Measurements from ENCODE around the gene SEMA5B. TPM values are rescaled to one million over a fixed set of nuclear protein-coding genes. Genes with fewer than 3 reads are reported as not detected.

SEMA5B gene
- total and polyA plus RNA-seq, 2 experiments from 2014 or later = 8.0 to 26.8 TPM

DNA sequence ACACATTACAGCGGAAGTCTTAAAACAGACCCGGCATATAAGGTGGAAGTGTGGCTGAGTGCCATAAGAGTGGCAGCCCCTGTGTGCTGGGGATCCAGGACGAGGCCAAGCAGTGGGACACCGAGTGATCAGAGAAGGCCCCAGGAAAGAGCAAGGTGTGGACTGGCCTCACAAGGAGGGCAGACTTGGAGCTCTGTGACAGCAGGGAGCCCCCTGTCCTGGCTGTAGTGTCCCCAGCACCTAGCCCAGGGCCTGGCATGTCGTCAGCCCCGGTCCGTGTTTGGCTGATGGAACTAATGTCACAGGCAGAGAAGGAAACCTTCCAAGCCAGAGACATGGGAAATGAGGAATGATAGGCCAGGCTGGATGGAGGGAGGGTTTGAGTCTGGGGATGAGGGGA, 44.0 kb upstream of the SEMA5B start (continued):
- TF ChIP-seq JUNB (IDR thresholded peaks at IDR 0.05; ENCODE audit: unreplicated experiment) = no peak
- TF ChIP-seq, protein P1, sequence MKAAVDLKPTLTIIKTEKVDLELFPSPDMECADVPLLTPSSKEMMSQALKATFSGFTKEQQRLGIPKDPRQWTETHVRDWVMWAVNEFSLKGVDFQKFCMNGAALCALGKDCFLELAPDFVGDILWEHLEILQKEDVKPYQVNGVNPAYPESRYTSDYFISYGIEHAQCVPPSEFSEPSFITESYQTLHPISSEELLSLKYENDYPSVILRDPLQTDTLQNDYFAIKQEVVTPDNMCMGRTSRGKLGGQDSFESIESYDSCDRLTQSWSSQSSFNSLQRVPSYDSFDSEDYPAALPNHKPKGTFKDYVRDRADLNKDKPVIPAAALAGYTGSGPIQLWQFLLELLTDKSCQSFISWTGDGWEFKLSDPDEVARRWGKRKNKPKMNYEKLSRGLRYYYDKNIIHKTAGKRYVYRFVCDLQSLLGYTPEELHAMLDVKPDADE (IDR thresholded peaks at IDR 0.05) = no peak
- TF ChIP-seq, protein P2, sequence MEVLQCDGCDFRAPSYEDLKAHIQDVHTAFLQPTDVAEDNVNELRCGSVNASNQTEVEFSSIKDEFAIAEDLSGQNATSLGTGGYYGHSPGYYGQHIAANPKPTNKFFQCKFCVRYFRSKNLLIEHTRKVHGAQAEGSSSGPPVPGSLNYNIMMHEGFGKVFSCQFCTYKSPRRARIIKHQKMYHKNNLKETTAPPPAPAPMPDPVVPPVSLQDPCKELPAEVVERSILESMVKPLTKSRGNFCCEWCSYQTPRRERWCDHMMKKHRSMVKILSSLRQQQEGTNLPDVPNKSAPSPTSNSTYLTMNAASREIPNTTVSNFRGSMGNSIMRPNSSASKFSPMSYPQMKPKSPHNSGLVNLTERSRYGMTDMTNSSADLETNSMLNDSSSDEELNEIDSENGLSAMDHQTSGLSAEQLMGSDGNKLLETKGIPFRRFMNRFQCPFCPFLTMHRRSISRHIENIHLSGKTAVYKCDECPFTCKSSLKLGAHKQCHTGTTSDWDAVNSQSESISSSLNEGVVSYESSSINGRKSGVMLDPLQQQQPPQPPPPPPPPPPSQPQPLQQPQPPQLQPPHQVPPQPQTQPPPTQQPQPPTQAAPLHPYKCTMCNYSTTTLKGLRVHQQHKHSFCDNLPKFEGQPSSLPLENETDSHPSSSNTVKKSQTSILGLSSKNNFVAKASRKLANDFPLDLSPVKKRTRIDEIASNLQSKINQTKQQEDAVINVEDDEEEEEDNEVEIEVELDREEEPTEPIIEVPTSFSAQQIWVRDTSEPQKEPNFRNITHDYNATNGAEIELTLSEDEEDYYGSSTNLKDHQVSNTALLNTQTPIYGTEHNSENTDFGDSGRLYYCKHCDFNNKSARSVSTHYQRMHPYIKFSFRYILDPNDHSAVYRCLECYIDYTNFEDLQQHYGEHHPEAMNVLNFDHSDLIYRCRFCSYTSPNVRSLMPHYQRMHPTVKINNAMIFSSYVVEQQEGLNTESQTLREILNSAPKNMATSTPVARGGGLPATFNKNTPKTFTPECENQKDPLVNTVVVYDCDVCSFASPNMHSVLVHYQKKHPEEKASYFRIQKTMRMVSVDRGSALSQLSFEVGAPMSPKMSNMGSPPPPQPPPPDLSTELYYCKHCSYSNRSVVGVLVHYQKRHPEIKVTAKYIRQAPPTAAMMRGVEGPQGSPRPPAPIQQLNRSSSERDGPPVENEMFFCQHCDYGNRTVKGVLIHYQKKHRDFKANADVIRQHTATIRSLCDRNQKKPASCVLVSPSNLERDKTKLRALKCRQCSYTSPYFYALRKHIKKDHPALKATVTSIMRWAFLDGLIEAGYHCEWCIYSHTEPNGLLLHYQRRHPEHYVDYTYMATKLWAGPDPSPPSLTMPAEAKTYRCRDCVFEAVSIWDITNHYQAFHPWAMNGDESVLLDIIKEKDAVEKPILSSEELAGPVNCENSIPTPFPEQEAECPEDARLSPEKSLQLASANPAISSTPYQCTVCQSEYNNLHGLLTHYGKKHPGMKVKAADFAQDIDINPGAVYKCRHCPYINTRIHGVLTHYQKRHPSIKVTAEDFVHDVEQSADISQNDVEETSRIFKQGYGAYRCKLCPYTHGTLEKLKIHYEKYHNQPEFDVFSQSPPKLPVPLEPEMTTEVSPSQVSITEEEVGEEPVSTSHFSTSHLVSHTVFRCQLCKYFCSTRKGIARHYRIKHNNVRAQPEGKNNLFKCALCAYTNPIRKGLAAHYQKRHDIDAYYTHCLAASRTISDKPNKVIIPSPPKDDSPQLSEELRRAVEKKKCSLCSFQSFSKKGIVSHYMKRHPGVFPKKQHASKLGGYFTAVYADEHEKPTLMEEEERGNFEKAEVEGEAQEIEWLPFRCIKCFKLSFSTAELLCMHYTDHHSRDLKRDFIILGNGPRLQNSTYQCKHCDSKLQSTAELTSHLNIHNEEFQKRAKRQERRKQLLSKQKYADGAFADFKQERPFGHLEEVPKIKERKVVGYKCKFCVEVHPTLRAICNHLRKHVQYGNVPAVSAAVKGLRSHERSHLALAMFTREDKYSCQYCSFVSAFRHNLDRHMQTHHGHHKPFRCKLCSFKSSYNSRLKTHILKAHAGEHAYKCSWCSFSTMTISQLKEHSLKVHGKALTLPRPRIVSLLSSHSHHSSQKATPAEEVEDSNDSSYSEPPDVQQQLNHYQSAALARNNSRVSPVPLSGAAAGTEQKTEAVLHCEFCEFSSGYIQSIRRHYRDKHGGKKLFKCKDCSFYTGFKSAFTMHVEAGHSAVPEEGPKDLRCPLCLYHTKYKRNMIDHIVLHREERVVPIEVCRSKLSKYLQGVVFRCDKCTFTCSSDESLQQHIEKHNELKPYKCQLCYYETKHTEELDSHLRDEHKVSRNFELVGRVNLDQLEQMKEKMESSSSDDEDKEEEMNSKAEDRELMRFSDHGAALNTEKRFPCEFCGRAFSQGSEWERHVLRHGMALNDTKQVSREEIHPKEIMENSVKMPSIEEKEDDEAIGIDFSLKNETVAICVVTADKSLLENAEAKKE (CRISPR knock-in tag; IDR thresholded peaks at IDR 0.05) = no peak

DNA sequence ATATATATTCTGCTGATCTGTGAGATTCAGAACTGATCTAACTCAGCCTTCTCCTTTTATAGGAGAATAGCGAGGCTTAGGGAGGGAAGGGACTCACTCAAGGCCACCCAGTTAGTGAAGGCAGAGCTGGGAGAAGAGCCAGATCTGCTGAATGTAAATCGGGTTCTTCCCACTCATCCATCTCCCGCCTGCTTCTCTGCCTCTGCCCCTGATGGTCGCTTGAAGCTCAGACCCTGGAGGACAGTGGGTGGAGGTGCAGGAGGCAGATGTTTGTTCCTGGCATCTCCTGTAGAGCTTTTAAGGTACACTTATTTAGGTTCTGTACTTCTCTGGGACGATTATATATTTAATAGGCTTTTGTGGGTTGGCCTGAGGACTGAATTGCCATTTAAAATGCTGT, 43.6 kb upstream of the SEMA5B start:
- no peak overlapping the region for H2AFZ ChIP-seq
- H3K27ac Mint-ChIP-seq = no peak overlapping the region; the same call in 1 of the 2 replicates
- H3K4me1 Mint-ChIP-seq = peaks cover 48% of the 10 kb centered on the region
- DNase-seq (ENCODE audit: low spot score) = peak; percentile 75
- no peak overlapping the region for H3K27ac ChIP-seq (ENCODE audit: low read depth)
- no peak overlapping the region for H3K4me3 Mint-ChIP-seq
- H3K4me1 ChIP-seq (ENCODE audit: insufficient read depth) = peaks cover 25% of the 10 kb centered on the region
- H3K36me3 Mint-ChIP-seq (ENCODE audit: low read depth) = no peaks in the 10 kb centered on the region
- no peaks in the 10 kb centered on the region for H3F3A ChIP-seq (replicated peaks; ENCODE audit: low read depth)
- H3K36me3 ChIP-seq (ENCODE audit: insufficient read depth) = no peaks in the 10 kb centered on the region
- H3K79me2 ChIP-seq (replicated peaks; ENCODE audit: insufficient read depth) = peaks cover 88% of the 10 kb centered on the region
- H3K9me2 ChIP-seq (ENCODE audit: insufficient read depth) = no peaks in the 10 kb centered on the region
- peaks cover 18% of the 10 kb centered on the region for H3K27me3 Mint-ChIP-seq (ENCODE audit: insufficient read depth, low read depth, poor library complexity)
- H3K9me3 Mint-ChIP-seq = peaks cover 3% of the 10 kb centered on the region; the same call in 2 of the 3 replicates
- H3K4me3 ChIP-seq = no peak overlapping the region
- no peak overlapping the region for H3K4me2 ChIP-seq
- peaks cover 5% of the 10 kb centered on the region for H3K27me3 ChIP-seq (ENCODE audit: insufficient read depth)
- peaks cover 40% of the 10 kb centered on the region for H4K20me1 ChIP-seq (replicated peaks; ENCODE audit: insufficient read depth)
- ATAC-seq = peak; percentile 15
- no peak for TF ChIP-seq EZH2phosphoT487 (IDR thresholded peaks at IDR 0.05; ENCODE audit: unreplicated experiment)
- TF ChIP-seq, protein P3, sequence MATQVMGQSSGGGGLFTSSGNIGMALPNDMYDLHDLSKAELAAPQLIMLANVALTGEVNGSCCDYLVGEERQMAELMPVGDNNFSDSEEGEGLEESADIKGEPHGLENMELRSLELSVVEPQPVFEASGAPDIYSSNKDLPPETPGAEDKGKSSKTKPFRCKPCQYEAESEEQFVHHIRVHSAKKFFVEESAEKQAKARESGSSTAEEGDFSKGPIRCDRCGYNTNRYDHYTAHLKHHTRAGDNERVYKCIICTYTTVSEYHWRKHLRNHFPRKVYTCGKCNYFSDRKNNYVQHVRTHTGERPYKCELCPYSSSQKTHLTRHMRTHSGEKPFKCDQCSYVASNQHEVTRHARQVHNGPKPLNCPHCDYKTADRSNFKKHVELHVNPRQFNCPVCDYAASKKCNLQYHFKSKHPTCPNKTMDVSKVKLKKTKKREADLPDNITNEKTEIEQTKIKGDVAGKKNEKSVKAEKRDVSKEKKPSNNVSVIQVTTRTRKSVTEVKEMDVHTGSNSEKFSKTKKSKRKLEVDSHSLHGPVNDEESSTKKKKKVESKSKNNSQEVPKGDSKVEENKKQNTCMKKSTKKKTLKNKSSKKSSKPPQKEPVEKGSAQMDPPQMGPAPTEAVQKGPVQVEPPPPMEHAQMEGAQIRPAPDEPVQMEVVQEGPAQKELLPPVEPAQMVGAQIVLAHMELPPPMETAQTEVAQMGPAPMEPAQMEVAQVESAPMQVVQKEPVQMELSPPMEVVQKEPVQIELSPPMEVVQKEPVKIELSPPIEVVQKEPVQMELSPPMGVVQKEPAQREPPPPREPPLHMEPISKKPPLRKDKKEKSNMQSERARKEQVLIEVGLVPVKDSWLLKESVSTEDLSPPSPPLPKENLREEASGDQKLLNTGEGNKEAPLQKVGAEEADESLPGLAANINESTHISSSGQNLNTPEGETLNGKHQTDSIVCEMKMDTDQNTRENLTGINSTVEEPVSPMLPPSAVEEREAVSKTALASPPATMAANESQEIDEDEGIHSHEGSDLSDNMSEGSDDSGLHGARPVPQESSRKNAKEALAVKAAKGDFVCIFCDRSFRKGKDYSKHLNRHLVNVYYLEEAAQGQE (IDR thresholded peaks at IDR 0.05; ENCODE audit: unreplicated experiment) = no peak
- TF ChIP-seq JUNB (IDR thresholded peaks at IDR 0.05; ENCODE audit: unreplicated experiment) = no peak
